CD14-positive monocyte (primary cell): ENCODE results near the gene NDUFB2. TPM values are rescaled to one million over a fixed set of nuclear protein-coding genes. Genes with fewer than 3 reads are reported as not detected.

Experiments
- DNase-seq, 3 donors: peaks; one replicate each; pipeline ENCODE4 v3.0.0-alpha.2; 2011 to 2022
- H2AFZ ChIP-seq: 2 replicates; pipeline ENCODE4 v1.6.0; 2012; ENCODE audit warnings: mild to moderate bottlenecking, low read depth, low read length, inconsistent platforms; ENCODE audit not compliant: insufficient read depth, poor library complexity, severe bottlenecking
- H3K27ac ChIP-seq, 2 donors: 1 replicate in 1 of 2; 2 replicates in 1 of 2; pipeline ENCODE4 v1.5.1; 2012 to 2013; ENCODE audit warnings: low read length in 2 of 2, control low read depth in 1 of 2, inconsistent platforms in 1 of 2, low read depth in 1 of 2, mild to moderate bottlenecking in 1 of 2
- H3K27me3 ChIP-seq, 2 donors: one replicate each; pipeline versions ENCODE4 v1.6.0 to v1.6.1; 2011 to 2013; ENCODE audit warnings: low read length in 2 of 2; ENCODE audit not compliant: control insufficient read depth in 2 of 2, insufficient read depth in 2 of 2
- H3K36me3 ChIP-seq, 2 donors: replicated peaks in 1 of 2; 1 replicate in 1 of 2; 2 replicates in 1 of 2; pipeline versions ENCODE4 v1.5.1 to v1.6.1; 2012 to 2013; ENCODE audit warnings: low read length in 2 of 2, control low read depth in 1 of 2, inconsistent platforms in 1 of 2, mild to moderate bottlenecking in 1 of 2; ENCODE audit not compliant: insufficient read depth in 2 of 2, control insufficient read depth in 1 of 2
- H3K4me1 ChIP-seq, 2 donors: 1 replicate in 1 of 2; 2 replicates in 1 of 2; pipeline versions ENCODE4 v1.5.1 to v1.6.1; 2012 to 2013; ENCODE audit warnings: low read length in 2 of 2, control low read depth in 1 of 2, inconsistent platforms in 1 of 2, mild to moderate bottlenecking in 1 of 2, moderate library complexity in 1 of 2; ENCODE audit not compliant: insufficient read depth in 2 of 2, control insufficient read depth in 1 of 2
- H3K4me2 ChIP-seq: replicated peaks from 2 replicates; pipeline ENCODE3; 2012; ENCODE audit warnings: low read length, moderate library complexity, mild to moderate bottlenecking; ENCODE audit not compliant: poor library complexity, severe bottlenecking; ENCODE audit errors: extremely low read depth
- H3K4me3 ChIP-seq, 3 experiments: fragments of 200-600 bp in 1 of 3; sonication (generic) in 1 of 3; replicated peaks in 1 of 3; 1 replicate in 2 of 3; 2 replicates in 1 of 3; pipeline ENCODE4 v1.5.1; 2011 to 2013; ENCODE audit warnings: low read length in 3 of 3, mild to moderate bottlenecking in 3 of 3, control low read depth in 2 of 3, low read depth in 2 of 3, inconsistent platforms in 1 of 3, moderate library complexity in 1 of 3
- H3K79me2 ChIP-seq: 2 replicates; pipeline ENCODE4 v1.6.0; 2012; ENCODE audit warnings: mild to moderate bottlenecking, control low read depth, inconsistent platforms, low read length, moderate library complexity; ENCODE audit not compliant: insufficient read depth
- H3K9ac ChIP-seq: 2 replicates; pipeline ENCODE4 v1.6.0; 2017; ENCODE audit warnings: low read length, mild to moderate bottlenecking; ENCODE audit not compliant: insufficient read depth, poor library complexity, severe bottlenecking
- H3K9me3 ChIP-seq, 2 donors: replicated peaks in 1 of 2; 1 replicate in 1 of 2; 2 replicates in 1 of 2; pipeline versions ENCODE4 v1.5.1 to v1.6.1; 2012 to 2013; ENCODE audit warnings: low read length in 2 of 2, control low read depth in 1 of 2; ENCODE audit not compliant: control insufficient read depth in 1 of 2, insufficient read depth in 1 of 2
- H4K20me1 ChIP-seq: 2 replicates; pipeline ENCODE4 v1.6.0; 2012; ENCODE audit warnings: mild to moderate bottlenecking, low read length, control low read depth, moderate library complexity; ENCODE audit not compliant: insufficient read depth
- H3K27ac Mint-ChIP-seq, 7 donors: one replicate each; pipeline ENCODE4 v1.8.0; 2020; ENCODE audit warnings: mild to moderate bottlenecking in 7 of 7, mixed read lengths in 7 of 7, moderate library complexity in 6 of 7, inconsistent platforms in 2 of 7
- H3K27me3 Mint-ChIP-seq, 3 donors: one replicate each; pipeline ENCODE4 v1.8.0; 2021 to 2022; ENCODE audit warnings: low read depth in 3 of 3, mild to moderate bottlenecking in 3 of 3, mixed read lengths in 3 of 3, moderate library complexity in 3 of 3, inconsistent platforms in 1 of 3
- H3K36me3 Mint-ChIP-seq, 2 donors: one replicate each; pipeline ENCODE4 v1.8.0; 2020; ENCODE audit warnings: mixed read lengths in 2 of 2, inconsistent platforms in 1 of 2, mild to moderate bottlenecking in 1 of 2
- H3K4me1 Mint-ChIP-seq: one replicate; pipeline ENCODE4 v1.8.0; 2020; ENCODE audit warnings: mild to moderate bottlenecking, mixed read lengths
- H3K4me3 Mint-ChIP-seq, 2 donors: one replicate each; pipeline ENCODE4 v1.8.0; 2020; ENCODE audit warnings: mild to moderate bottlenecking in 2 of 2, mixed read lengths in 2 of 2, moderate library complexity in 1 of 2
- H3K9me3 Mint-ChIP-seq, 7 donors: one replicate each; pipeline ENCODE4 v1.8.0; 2020 to 2022; ENCODE audit warnings: mixed read lengths in 7 of 7, mild to moderate bottlenecking in 6 of 7, moderate library complexity in 6 of 7, inconsistent platforms in 2 of 7
- WGBS: methylation state at CpG from one replicate; pipeline ENCODE4 v1.1.5; 2013; ENCODE audit warnings: missing lambda C conversion rate; ENCODE audit not compliant: insufficient coverage; 5-methylcytosine and 5-hydroxymethylcytosine counted together
- intact Hi-C, 2 donors: fragments of 100-400 bp; cut with micrococcal nuclease; formaldehyde crosslinking; loops; one replicate each; pipeline versions ENCODE4 v1.15.0 to v1.15.1; 2023
- polyA plus RNA-seq, 3 donors: library from polyadenylated mRNA; depleted of rRNA in 1 of 3; unstranded in 2 of 3; stranded (reverse) in 1 of 3; fragments of 300-500 nt in 2 of 3; fragments of >200 nt in 1 of 3; fragmentation: Illumina TruSeq in 2 of 3; gene quantifications; 1 replicate in 2 of 3; 2 replicates in 1 of 3; pipeline ENCODE4 v1.2.3, GENCODE V29; 2012 to 2021
- TF ChIP-seq, protein P1 (sequence below): fragments of 200-600 bp; IDR thresholded peaks from one replicate; pipeline ENCODE4 v1.8.0; 2022; ENCODE audit warnings: antibody characterized with exemption, mild to moderate bottlenecking

Gene NDUFB2
- polyA plus RNA-seq, 3 donors = 250 to 516 (median 479) TPM

DNA sequence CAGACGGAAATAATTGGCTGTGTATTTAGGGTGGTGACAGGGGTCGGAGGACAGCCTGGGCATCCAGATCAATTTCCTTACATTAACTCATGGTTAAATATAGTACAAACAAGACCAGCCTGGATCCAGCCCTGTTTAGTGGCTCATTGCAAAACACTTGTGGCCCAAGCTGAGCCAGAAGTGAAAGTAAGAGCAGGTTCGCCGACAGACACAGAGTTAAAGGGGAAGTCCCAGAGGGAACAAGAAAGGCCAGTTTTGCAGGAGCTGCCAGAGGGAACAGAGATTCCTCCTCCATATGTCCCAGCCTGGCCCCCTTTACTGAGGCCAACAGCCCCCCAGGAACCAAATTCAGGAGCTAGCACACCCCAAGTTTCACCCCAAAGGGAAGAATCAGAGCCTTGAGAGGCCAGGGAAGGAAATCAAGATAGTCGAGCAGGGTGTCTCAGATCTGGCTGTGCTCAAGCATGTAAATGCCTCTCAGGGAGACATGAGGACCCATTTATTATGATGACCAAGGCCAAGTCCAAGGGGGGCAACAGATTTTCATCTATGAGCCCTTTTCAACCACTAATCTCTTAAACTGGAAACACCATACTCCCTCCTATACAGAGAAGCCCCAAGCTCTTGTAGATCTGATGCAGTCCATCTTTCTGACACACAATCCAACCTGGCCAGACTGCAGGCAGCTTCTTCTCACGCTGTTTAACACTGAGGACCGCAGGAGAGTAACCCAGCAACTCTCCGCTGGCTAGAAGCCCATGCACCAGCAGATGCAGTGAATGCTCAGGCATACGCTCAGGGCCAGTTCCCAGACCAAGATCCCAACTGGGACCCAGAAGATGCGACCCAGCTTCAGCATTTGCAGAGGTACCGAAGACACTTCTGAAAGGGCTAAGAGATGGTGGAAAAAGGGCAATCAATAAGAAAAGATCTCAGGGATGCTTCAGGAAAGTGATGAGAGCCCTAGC lies 39.7 kb upstream of the NDUFB2 start:
- peak overlapping the region; percentile 86 to 93 (median 91) for H3K27ac Mint-ChIP-seq
- H3K27ac ChIP-seq = peak overlapping the region; percentile 47 to 66

DNA sequence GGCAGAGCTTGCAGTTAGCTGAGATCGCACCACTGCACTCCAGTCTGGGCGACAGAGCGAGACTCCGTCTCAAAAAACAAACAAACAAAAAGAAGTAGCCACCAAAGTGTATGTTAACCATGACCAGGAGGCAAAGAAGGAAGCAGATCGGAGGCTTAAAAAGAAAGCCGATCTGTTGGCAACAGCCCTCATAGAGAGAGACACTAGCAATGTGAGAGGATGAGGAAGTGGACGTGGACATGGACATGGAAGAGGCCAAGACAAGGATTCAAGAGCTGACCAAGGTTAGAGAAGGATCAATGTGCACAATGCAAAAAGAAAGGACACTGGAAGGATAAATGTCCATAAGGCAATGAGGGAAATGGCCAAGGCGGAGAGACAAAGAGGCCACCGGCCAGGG lies 38.6 kb upstream of the NDUFB2 start:
- no peaks in the 10 kb centered on the region for H3K36me3 ChIP-seq
- TF ChIP-seq, protein P1, sequence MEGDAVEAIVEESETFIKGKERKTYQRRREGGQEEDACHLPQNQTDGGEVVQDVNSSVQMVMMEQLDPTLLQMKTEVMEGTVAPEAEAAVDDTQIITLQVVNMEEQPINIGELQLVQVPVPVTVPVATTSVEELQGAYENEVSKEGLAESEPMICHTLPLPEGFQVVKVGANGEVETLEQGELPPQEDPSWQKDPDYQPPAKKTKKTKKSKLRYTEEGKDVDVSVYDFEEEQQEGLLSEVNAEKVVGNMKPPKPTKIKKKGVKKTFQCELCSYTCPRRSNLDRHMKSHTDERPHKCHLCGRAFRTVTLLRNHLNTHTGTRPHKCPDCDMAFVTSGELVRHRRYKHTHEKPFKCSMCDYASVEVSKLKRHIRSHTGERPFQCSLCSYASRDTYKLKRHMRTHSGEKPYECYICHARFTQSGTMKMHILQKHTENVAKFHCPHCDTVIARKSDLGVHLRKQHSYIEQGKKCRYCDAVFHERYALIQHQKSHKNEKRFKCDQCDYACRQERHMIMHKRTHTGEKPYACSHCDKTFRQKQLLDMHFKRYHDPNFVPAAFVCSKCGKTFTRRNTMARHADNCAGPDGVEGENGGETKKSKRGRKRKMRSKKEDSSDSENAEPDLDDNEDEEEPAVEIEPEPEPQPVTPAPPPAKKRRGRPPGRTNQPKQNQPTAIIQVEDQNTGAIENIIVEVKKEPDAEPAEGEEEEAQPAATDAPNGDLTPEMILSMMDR = no peak
- H3K9me3 Mint-ChIP-seq = peaks cover 0 to 2% (median 0%) of the 10 kb centered on the region in 7 donors
- H3K4me1 Mint-ChIP-seq = peaks cover 38% of the 10 kb centered on the region
- H3K4me2 ChIP-seq = no peak overlapping the region
- no peak for DNase-seq
- WGBS = 41% methylated on average over 5 of the region's 9 CpGs
- no peak overlapping the region for H3K9ac ChIP-seq
- H3K27me3 ChIP-seq = no peaks in the 10 kb centered on the region
- H3K27me3 Mint-ChIP-seq = peaks cover 2 to 6% (median 4%) of the 10 kb centered on the region in 3 donors
- H3K27ac Mint-ChIP-seq = peak overlapping the region in 4 of 7 donors; percentile 20 to 37 (median 32)
- H3K4me3 ChIP-seq = no peak overlapping the region
- H3K9me3 ChIP-seq = no peaks in the 10 kb centered on the region
- no peaks in the 10 kb centered on the region for H3K36me3 Mint-ChIP-seq
- no peak overlapping the region for H3K4me3 Mint-ChIP-seq
- no peak overlapping the region for H3K27ac ChIP-seq
- no peaks in the 10 kb centered on the region for H4K20me1 ChIP-seq
- no peak overlapping the region for H2AFZ ChIP-seq
- no peaks in the 10 kb centered on the region for H3K79me2 ChIP-seq
- intact Hi-C loops = loop anchor here (10.0 kb wide), 2 partner anchors 173 to 357 kb away; partner anchors contain the start of gene MRPS33 (in 1 of the 2)
- peaks cover 30 to 32% of the 10 kb centered on the region in 2 donors for H3K4me1 ChIP-seq

More for the DNA sequence above, 39.7 kb upstream of the NDUFB2 start:
- Histone ChIP-seq H3K4me2 (peak overlapping the region; percentile 62), H2AFZ (peak overlapping the region; percentile 31), H3K4me3 (peak overlapping the region in 1 of 3 experiments; percentile 45), H3K4me1 (peaks cover 30 to 32% of the 10 kb centered on the region in 2 donors), H4K20me1 (no peaks in the 10 kb centered on the region), H3K27me3 (no peaks in the 10 kb centered on the region), H3K9me3 (no peaks in the 10 kb centered on the region), H3K36me3 (no peaks in the 10 kb centered on the region), H3K79me2 (no peaks in the 10 kb centered on the region), H3K9ac (peak overlapping the region; percentile 27)
- TF ChIP-seq, protein P1 = no peak
- H3K36me3 Mint-ChIP-seq = no peaks in the 10 kb centered on the region
- DNase-seq = peak; percentile 76 to 87 (median 86)
- H3K27me3 Mint-ChIP-seq = peaks cover 3 to 7% (median 4%) of the 10 kb centered on the region in 3 donors
- peak overlapping the region; percentile 67 to 88 for H3K4me3 Mint-ChIP-seq
- peaks cover 0 to 2% (median 0%) of the 10 kb centered on the region in 7 donors for H3K9me3 Mint-ChIP-seq
- H3K4me1 Mint-ChIP-seq = peaks cover 41% of the 10 kb centered on the region
- 65% methylated on average over 7 of the region's 11 CpGs for WGBS
- intact Hi-C loops = loop anchor here (10.0 kb wide), 2 partner anchors 172 to 358 kb away; partner anchors contain the start of gene MRPS33 (in 1 of the 2)
